A673 (cell line): ENCODE results near the gene RGS6. TPM values are rescaled to one million over a fixed set of nuclear protein-coding genes. Genes with fewer than 3 reads are reported as not detected.
A peak's percentile ranks its signal among the peaks of the same experiment; 100 is the strongest.

Experiments used
- BruUV-seq: library from RNA; stranded (reverse); fragments of 400-500 nt; replicated peaks from 2 replicates; lab custom pipeline; 2021; lab: Mats Ljungman, UMichigan
- CTCF ChIA-PET: fragments of 300-600 bp; sonication (Branson Sonifier 250); formaldehyde crosslinking; loops from one replicate; lab custom pipeline; 2022; ENCODE audit warnings: antibody characterized with exemption; lab: Charles Lee
- POLR2A ChIA-PET: fragments of 300-600 bp; sonication (Branson Sonifier 250); formaldehyde crosslinking; loops from one replicate; lab custom pipeline; 2022; ENCODE audit warnings: antibody characterized with exemption; ENCODE audit not compliant: low non-redundant PET; lab: Charles Lee
- DNase-seq: peaks from one replicate; pipeline ENCODE4 v3.0.0-alpha.2; 2015; ENCODE audit warnings: low spot score
- H3K27ac ChIP-seq: fragments of 200-600 bp; sonication (generic); 2 replicates; pipeline ENCODE4 v1.5.1; 2016; ENCODE audit warnings: mixed run types, low read depth, mild to moderate bottlenecking, mixed read lengths, antibody characterized with exemption, low read length; ENCODE audit not compliant: poor library complexity, severe bottlenecking
- H3K27me3 ChIP-seq: fragments of 200-600 bp; sonication (generic); replicated peaks from 2 replicates; pipeline ENCODE4 v1.6.1; 2017; ENCODE audit warnings: mixed run types, low read depth, mild to moderate bottlenecking, mixed read lengths, antibody characterized with exemption, low read length; ENCODE audit not compliant: insufficient read depth, poor library complexity
- H3K36me3 ChIP-seq: fragments of 200-600 bp; sonication (generic); 2 replicates; pipeline ENCODE4 v1.6.1; 2016; ENCODE audit warnings: mixed run types, mild to moderate bottlenecking, mixed read lengths, antibody characterized with exemption, low read length; ENCODE audit not compliant: insufficient read depth, poor library complexity, severe bottlenecking
- H3K4me1 ChIP-seq: fragments of 200-600 bp; sonication (generic); 2 replicates; pipeline ENCODE4 v1.6.1; 2017; ENCODE audit warnings: mixed run types, mild to moderate bottlenecking, mixed read lengths, antibody characterized with exemption, low read length; ENCODE audit not compliant: insufficient read depth, poor library complexity, severe bottlenecking
- H3K4me3 ChIP-seq: fragments of 200-600 bp; sonication (generic); 2 replicates; pipeline ENCODE4 v1.5.1; 2016; ENCODE audit warnings: low read depth, mixed run types, mild to moderate bottlenecking, mixed read lengths, low read length; ENCODE audit not compliant: poor library complexity, severe bottlenecking
- H3K9me3 ChIP-seq: fragments of 200-600 bp; sonication (generic); 2 replicates; pipeline ENCODE4 v1.6.1; 2016; ENCODE audit warnings: mixed run types, low read depth, mild to moderate bottlenecking, mixed read lengths, antibody characterized with exemption, low read length; ENCODE audit not compliant: poor library complexity, severe bottlenecking
- CTCF ChIP-seq: fragments of 300-800, 200-600 bp; sonication (generic); conservative IDR thresholded peaks from 2 replicates; pipeline ENCODE4 v1.5.1; 2017; ENCODE audit warnings: low read depth, mild to moderate bottlenecking, antibody characterized with exemption, low read length, moderate library complexity, mixed read lengths
- EZH2 ChIP-seq: fragments of 200-600 bp; sonication (generic); IDR thresholded peaks from 2 replicates; pipeline ENCODE4 v1.6.1; 2017; ENCODE audit warnings: borderline replicate concordance, low read depth, mild to moderate bottlenecking, mixed read lengths, antibody characterized with exemption, low read length; ENCODE audit not compliant: poor library complexity, severe bottlenecking
- intact Hi-C: fragments of 100-400 bp; cut with micrococcal nuclease; formaldehyde crosslinking; loops from one replicate; pipeline ENCODE4 v1.10.0; 2022; ENCODE audit not compliant: unreplicated experiment
- total RNA-seq: library from RNA; stranded (reverse); gene quantifications from 2 replicates; pipeline ENCODE4 v1.2.3, GENCODE V29; 2021

The RGS6 gene
- total RNA-seq, 1 experiment from 2014 or later: not detected

- TF ChIP-seq CTCF (no peak), EZH2 (no peak)
- H3K27ac ChIP-seq: no peak overlapping the region
Measured at GRCh38 chr14:72377016-72377415, 444.8 kb downstream of the RGS6 start.

GRCh38 chr14:72380456-72380855 lies 448.2 kb downstream of the RGS6 start:
- H3K36me3 ChIP-seq: no peaks in the 10 kb centered on the region
- ChIA-PET CTCF (no interaction called here), POLR2A (no interaction called here)
- peaks cover 4% of the 10 kb centered on the region for H3K9me3 ChIP-seq
- H3K27ac ChIP-seq: no peak overlapping the region
- TF ChIP-seq EZH2 (no peak), CTCF (no peak)
- no TSS peak for BruUV-seq
- no peak for DNase-seq
- intact Hi-C loops: no loop called here
- no peaks in the 10 kb centered on the region for H3K4me1 ChIP-seq
- H3K27me3 ChIP-seq: no peaks in the 10 kb centered on the region
- no peak overlapping the region for H3K4me3 ChIP-seq

More at GRCh38 chr14:72377016-72377415, 444.8 kb downstream of the RGS6 start:
- BruUV-seq: no TSS peak
- no peaks in the 10 kb centered on the region for H3K27me3 ChIP-seq
- no peak for DNase-seq
- no peaks in the 10 kb centered on the region for H3K36me3 ChIP-seq
- CTCF ChIA-PET: no interaction called here
- intact Hi-C loops: no loop called here
- H3K9me3 ChIP-seq: peaks cover 4% of the 10 kb centered on the region
- POLR2A ChIA-PET: no interaction called here
- no peaks in the 10 kb centered on the region for H3K4me1 ChIP-seq
- H3K4me3 ChIP-seq: no peak overlapping the region

- Histone ChIP-seq H3K9me3 (peaks cover 4% of the 10 kb centered on the region), H3K27ac (no peak overlapping the region), H3K27me3 (no peaks in the 10 kb centered on the region), H3K36me3 (no peaks in the 10 kb centered on the region), H3K4me3 (peak overlapping the region; percentile 23), H3K4me1 (no peaks in the 10 kb centered on the region)
- BruUV-seq: no TSS peak
- DNase-seq: no peak
- TF ChIP-seq CTCF: no peak
- TF ChIP-seq EZH2: no peak
- POLR2A ChIA-PET: no interaction called here
- CTCF ChIA-PET: no interaction called here
- intact Hi-C loops: no loop called here
Measured at GRCh38 chr14:72383865-72384264, 451.6 kb downstream of the RGS6 start.
